ENCODE results near the gene WDR70. TPM values are rescaled to one million over a fixed set of nuclear protein-coding genes. Genes with fewer than 3 reads are reported as not detected.
A peak's percentile ranks its signal among the peaks of the same experiment; 100 is the strongest.
"Not testable (repeated sequence)": the region's sequence is repeated elsewhere in the genome, so short reads cannot be mapped to it uniquely, and the experiment has no call there.

Gene WDR70
- total RNA-seq, 1 donor from 2014 or later, result 19.0 TPM

DNA sequence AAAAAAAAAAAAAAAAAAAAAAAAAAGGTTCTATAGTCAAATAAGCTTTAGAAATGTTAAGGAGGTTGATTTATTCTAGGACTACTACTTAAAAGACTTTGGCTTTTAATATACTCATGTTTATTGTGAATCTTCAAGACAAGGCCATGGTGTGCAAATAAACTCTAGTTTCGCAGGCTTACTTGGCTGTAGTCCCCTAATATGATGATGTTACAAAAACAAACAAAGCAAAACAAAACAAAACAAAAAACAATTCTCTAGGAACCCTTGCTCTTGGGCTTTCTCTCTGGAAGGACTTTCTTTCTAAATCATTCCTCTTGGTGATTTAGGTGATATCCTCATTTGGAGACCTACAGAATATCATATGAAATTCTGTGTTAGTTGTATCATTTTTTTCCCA is 288.7 kb downstream of the WDR70 start:
- H3K4me3 ChIP-seq (ENCODE audit: low read depth, low read length), result no peak overlapping the region
- TF ChIP-seq, protein P1, sequence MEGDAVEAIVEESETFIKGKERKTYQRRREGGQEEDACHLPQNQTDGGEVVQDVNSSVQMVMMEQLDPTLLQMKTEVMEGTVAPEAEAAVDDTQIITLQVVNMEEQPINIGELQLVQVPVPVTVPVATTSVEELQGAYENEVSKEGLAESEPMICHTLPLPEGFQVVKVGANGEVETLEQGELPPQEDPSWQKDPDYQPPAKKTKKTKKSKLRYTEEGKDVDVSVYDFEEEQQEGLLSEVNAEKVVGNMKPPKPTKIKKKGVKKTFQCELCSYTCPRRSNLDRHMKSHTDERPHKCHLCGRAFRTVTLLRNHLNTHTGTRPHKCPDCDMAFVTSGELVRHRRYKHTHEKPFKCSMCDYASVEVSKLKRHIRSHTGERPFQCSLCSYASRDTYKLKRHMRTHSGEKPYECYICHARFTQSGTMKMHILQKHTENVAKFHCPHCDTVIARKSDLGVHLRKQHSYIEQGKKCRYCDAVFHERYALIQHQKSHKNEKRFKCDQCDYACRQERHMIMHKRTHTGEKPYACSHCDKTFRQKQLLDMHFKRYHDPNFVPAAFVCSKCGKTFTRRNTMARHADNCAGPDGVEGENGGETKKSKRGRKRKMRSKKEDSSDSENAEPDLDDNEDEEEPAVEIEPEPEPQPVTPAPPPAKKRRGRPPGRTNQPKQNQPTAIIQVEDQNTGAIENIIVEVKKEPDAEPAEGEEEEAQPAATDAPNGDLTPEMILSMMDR (conservative IDR thresholded peaks at IDR 0.05; ENCODE audit: low read depth, low read length), result no peak
- no peak for DNase-seq (ENCODE audit: low read depth)

- no peak overlapping the region for H3K4me3 ChIP-seq (ENCODE audit: low read depth, low read length)
- TF ChIP-seq, protein P1 (conservative IDR thresholded peaks at IDR 0.05; ENCODE audit: low read depth, low read length), result no peak
Observed at GRCh38 chr5:37668524-37669047, 289.5 kb downstream of the WDR70 start.

GRCh38 chr5:37672118-37672588 is 293.0 kb downstream of the WDR70 start:
- DNase-seq (ENCODE audit: low read depth), result not testable (repeated sequence)

More at GRCh38 chr5:37668524-37669047, 289.5 kb downstream of the WDR70 start:
- DNase-seq (ENCODE audit: low read depth), result peak; percentile 96

DNA sequence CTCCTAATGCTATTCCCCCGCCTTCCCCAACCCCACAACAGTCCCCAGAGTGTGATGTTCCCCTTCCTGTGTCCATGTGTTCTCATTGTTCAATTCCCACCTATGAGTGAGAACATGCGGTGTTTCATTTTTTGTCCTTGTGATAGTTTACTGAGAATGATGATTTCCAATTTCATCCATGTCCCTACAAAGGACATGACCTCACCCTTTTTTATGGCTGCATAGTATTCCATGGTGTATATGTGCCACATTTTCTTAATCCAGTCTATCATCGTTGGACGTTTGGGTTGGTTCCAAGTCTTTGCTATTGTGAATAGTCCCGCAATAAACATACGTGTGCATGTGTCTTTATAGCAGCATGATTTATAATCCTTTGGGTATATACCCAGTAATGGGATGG is 295.2 kb downstream of the WDR70 start:
- not testable (repeated sequence) for DNase-seq (ENCODE audit: low read depth); H3K4me3 ChIP-seq (ENCODE audit: low read depth, low read length)

More at GRCh38 chr5:37672118-37672588, 293.0 kb downstream of the WDR70 start:
- H3K4me3 ChIP-seq (ENCODE audit: low read depth, low read length), result not testable (repeated sequence)

GRCh38 chr5:37679326-37679725 is 300.2 kb downstream of the WDR70 start:
- not testable (repeated sequence) for H3K4me3 ChIP-seq (ENCODE audit: low read depth, low read length); DNase-seq (ENCODE audit: low read depth)

- H3K4me3 ChIP-seq (ENCODE audit: low read depth, low read length); DNase-seq (ENCODE audit: low read depth): not testable (repeated sequence)
Observed at GRCh38 chr5:37679903-37680302, 300.8 kb downstream of the WDR70 start.

DNA sequence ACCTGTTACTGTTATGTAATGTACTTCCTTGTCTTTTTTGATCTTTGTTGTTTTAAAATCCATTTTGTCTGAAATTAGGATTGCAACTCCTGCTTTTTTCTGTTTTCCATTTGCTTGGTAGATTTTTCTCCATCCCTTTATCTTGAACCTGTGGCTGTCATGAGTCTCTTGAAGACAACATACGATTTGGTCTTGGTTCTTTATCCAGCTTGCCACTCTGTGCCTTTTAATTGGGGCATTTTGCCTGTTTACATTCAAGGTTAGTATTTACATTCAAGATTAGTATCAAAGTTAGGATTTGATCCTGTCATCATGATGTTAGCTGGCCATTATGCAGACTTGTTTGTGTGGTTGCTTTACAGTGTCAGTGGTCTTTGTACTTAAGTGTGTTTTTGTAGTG is 304.0 kb downstream of the WDR70 start:
- TF ChIP-seq, protein P1 (conservative IDR thresholded peaks at IDR 0.05; ENCODE audit: low read depth, low read length), result no peak
- no peak overlapping the region for H3K4me3 ChIP-seq (ENCODE audit: low read depth, low read length)
- DNase-seq (ENCODE audit: low read depth), result no peak

- TF ChIP-seq, protein P1 (conservative IDR thresholded peaks at IDR 0.05; ENCODE audit: low read depth, low read length), result no peak
- DNase-seq (ENCODE audit: low read depth), result no peak
Observed at GRCh38 chr5:37685211-37685610, 306.1 kb downstream of the WDR70 start.

DNA sequence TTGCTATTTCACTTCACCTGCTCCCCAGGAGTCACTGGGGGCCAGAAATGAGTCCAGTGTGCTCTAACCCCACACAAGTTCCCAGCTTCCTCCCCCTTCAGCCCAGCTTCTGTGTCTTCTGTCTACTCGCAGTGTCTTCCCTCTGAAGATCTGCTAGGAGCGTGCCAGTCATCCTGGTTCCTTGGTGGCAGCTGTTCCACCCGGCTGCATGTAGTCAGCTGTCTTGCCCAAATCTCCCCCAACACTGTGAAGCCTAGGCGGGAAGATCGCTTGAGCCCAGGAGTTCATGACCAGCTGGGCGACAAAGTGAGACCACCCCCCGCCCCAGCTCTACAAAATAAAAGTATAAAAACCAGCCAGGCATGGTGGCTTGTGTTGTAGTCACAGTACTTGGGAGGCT is 306.7 kb downstream of the WDR70 start:
- TF ChIP-seq, protein P1 (conservative IDR thresholded peaks at IDR 0.05; ENCODE audit: low read depth, low read length), result no peak
- no peak for DNase-seq (ENCODE audit: low read depth)

More at GRCh38 chr5:37685211-37685610, 306.1 kb downstream of the WDR70 start:
- H3K4me3 ChIP-seq (ENCODE audit: low read depth, low read length), result no peak overlapping the region

DNA sequence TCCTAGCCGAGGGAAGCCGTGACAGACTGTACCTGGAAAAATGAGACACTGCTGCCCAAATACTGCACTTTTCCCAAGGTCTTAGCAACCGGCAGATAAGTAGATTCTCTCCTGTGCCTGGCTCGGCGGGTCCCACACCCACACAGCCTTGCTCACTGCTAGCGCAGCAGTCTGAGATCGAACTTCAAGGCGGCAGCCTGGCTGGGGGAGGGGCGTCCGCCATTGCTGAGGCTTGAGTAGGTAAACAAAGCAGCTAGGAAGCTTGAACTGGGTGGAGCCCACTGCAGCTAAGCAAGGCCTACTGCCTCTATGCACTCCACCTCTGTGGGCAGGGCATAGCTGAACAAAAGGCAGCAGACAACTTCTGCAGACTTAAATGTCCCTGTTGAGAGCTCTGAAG is 309.8 kb downstream of the WDR70 start:
- not testable (repeated sequence) for H3K4me3 ChIP-seq (ENCODE audit: low read depth, low read length); DNase-seq (ENCODE audit: low read depth)

More for the DNA sequence above, 306.7 kb downstream of the WDR70 start:
- H3K4me3 ChIP-seq (ENCODE audit: low read depth, low read length), result no peak overlapping the region

DNA sequence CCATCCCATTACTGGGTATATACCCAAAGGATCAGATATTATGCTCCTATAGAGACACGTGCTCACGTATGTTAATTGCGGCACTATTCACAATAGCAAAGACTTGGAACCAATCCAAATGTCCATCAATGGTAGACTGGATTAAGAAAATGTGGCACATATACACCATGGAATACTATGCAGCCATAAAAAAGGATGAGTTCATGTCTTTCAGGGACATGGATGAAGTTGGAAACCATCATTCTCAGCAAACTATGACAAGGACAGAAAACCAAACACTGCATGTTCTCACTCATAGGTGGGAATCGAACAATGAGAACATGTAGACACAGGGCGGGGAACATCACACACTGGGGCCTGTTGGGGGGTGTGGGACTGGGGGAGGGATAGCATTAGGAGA is 315.2 kb downstream of the WDR70 start:
- not testable (repeated sequence) for H3K4me3 ChIP-seq (ENCODE audit: low read depth, low read length); DNase-seq (ENCODE audit: low read depth)
